Naive thymus-derived CD8-positive, alpha-beta T cell (primary cell): Measurements from ENCODE around the gene PALD1. TPM values are rescaled to one million over a fixed set of nuclear protein-coding genes. Genes with fewer than 3 reads are reported as not detected.

Experiments used
- ATAC-seq, 2 donors: fragments of 150-1000 bp; cut with Tn5 transposase in 1 of 2; sonication (Bioruptor Pico), chemical (Tn5 transposase) in 1 of 2; 1 replicate in 1 of 2; 2 replicates in 1 of 2; pipeline ENCODE4 v1.10.0; 2021; ENCODE audit warnings: mild to moderate bottlenecking in 2 of 2, moderate library complexity in 2 of 2
- POLR2A ChIA-PET: fragments of 350-600 bp; sonication (Branson Sonifier 250); formaldehyde crosslinking; loops from one replicate; lab custom pipeline; 2021; ENCODE audit warnings: antibody characterized with exemption; lab: Charles Lee
- DNase-seq, 10 donors: peaks; one replicate each; pipeline versions ENCODE4 v3.0.0 to v3.0.0-alpha.2; 2020 to 2022
- H3K27ac Mint-ChIP-seq, 10 donors: one replicate each; pipeline ENCODE4 v1.8.0; 2020 to 2022; ENCODE audit warnings: mild to moderate bottlenecking in 10 of 10, mixed read lengths in 10 of 10, moderate library complexity in 4 of 10, inconsistent platforms in 1 of 10
- H3K27me3 Mint-ChIP-seq, 5 donors: one replicate each; pipeline ENCODE4 v1.8.0; 2021 to 2022; ENCODE audit warnings: mixed read lengths in 5 of 5
- H3K36me3 Mint-ChIP-seq, 3 donors: one replicate each; pipeline ENCODE4 v1.8.0; 2020 to 2022; ENCODE audit warnings: mixed read lengths in 3 of 3, mild to moderate bottlenecking in 2 of 3, inconsistent platforms in 1 of 3
- H3K4me1 Mint-ChIP-seq, 4 donors: one replicate each; pipeline ENCODE4 v1.8.0; 2021 to 2022; ENCODE audit warnings: mixed read lengths in 4 of 4
- H3K4me3 Mint-ChIP-seq, 10 donors: one replicate each; pipeline ENCODE4 v1.8.0; 2020 to 2022; ENCODE audit warnings: mild to moderate bottlenecking in 10 of 10, mixed read lengths in 10 of 10, moderate library complexity in 6 of 10, inconsistent platforms in 1 of 10
- H3K9me3 Mint-ChIP-seq, 9 donors: one replicate each; pipeline ENCODE4 v1.8.0; 2020 to 2022; ENCODE audit warnings: mixed read lengths in 9 of 9, mild to moderate bottlenecking in 3 of 9, inconsistent platforms in 1 of 9, moderate library complexity in 1 of 9
- polyA plus RNA-seq, 3 donors: library from polyadenylated mRNA; unstranded; fragments of 300-500 nt; fragmentation: Illumina TruSeq; gene quantifications; one replicate each; pipeline ENCODE4 v1.2.3, GENCODE V29; 2021
- total RNA-seq, 8 experiments: library from RNA in 2 of 8; stranded (reverse) in 2 of 8; gene quantifications; one replicate each; pipeline ENCODE4 v1.2.3 and lab custom pipeline; 2021 to 2026

PALD1 gene
- total and polyA plus RNA-seq, 5 experiments from 2014 or later: 0.27 TPM; not detected in 4

GRCh38 chr10:70461397-70462348 lies 16.9 kb upstream of the PALD1 start:
- ATAC-seq: peak; percentile 72 to 75
- Mint-ChIP-seq H3K4me3 (no peak overlapping the region), H3K9me3 (no peaks in the 10 kb centered on the region), H3K27me3 (peaks cover 18 to 43% (median 30%) of the 10 kb centered on the region in 5 donors), H3K27ac (peak overlapping the region in 2 of 10 donors; percentile 2 to 13), H3K4me1 (peaks cover 6 to 15% (median 8%) of the 10 kb centered on the region in 4 donors), H3K36me3 (no peaks in the 10 kb centered on the region)
- DNase-seq: peak in 8 of 10 donors; percentile 19 to 73 (median 42)
- POLR2A ChIA-PET: no interaction called here

- Mint-ChIP-seq H3K4me1 (peaks cover 6 to 15% (median 7%) of the 10 kb centered on the region in 4 donors), H3K27ac (no peak overlapping the region), H3K9me3 (no peaks in the 10 kb centered on the region), H3K36me3 (no peaks in the 10 kb centered on the region), H3K4me3 (no peak overlapping the region), H3K27me3 (peaks cover 15 to 35% (median 24%) of the 10 kb centered on the region in 5 donors)
- DNase-seq (peak in 1 of 10 donors; percentile 57), ATAC-seq (no peak)
- POLR2A ChIA-PET: no interaction called here
These were observed 16.1 kb upstream of the PALD1 start for GRCh38 chr10:70462349-70462984.

GRCh38 chr10:70465278-70465677 lies 13.3 kb upstream of the PALD1 start:
- POLR2A ChIA-PET: no interaction called here
- Mint-ChIP-seq H3K9me3 (no peaks in the 10 kb centered on the region), H3K36me3 (no peaks in the 10 kb centered on the region), H3K27ac (no peak overlapping the region), H3K4me3 (no peak overlapping the region), H3K27me3 (peaks cover 6 to 13% (median 10%) of the 10 kb centered on the region in 5 donors), H3K4me1 (peaks cover 0 to 16% (median 2%) of the 10 kb centered on the region in 4 donors)
- DNase-seq: peak in 1 of 10 donors; percentile 6
- ATAC-seq: no peak

DNA sequence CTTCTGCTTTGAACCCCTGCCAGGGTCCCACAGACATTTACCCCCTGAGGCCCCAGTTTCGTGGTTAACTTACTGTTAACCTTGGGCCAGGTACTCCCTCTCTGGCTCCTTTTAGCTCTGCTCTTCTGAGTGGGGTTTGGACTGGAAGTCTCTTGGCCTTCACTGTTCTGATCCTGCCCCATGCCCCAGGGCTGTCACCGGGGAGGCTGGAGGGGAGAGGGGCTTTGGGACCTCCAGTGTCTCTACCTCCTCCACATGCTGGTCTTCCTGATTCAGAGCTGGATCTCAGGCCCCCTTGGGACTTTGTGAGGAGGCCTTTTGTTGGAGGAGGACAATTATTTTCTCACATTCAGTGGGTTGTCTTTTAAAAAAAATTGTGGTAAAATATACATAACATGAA lies 12.7 kb upstream of the PALD1 start:
- Mint-ChIP-seq H3K36me3 (no peaks in the 10 kb centered on the region), H3K4me1 (peaks cover 0 to 16% (median under 1%) of the 10 kb centered on the region in 4 donors), H3K27me3 (peaks cover 2 to 7% (median 5%) of the 10 kb centered on the region in 5 donors), H3K27ac (peak overlapping the region in 1 of 10 donors; percentile 71), H3K9me3 (no peaks in the 10 kb centered on the region), H3K4me3 (no peak overlapping the region)
- ATAC-seq (no peak), DNase-seq (peak in 1 of 10 donors; percentile 36)
- POLR2A ChIA-PET: no interaction called here

GRCh38 chr10:70466951-70467350 lies 11.6 kb upstream of the PALD1 start:
- no peak overlapping the region for H3K4me3 Mint-ChIP-seq
- H3K9me3 Mint-ChIP-seq: no peaks in the 10 kb centered on the region
- ATAC-seq: no peak
- peaks cover 0 to 11% (median under 1%) of the 10 kb centered on the region in 4 donors for H3K4me1 Mint-ChIP-seq
- POLR2A ChIA-PET: interaction anchor here (0.6 kb wide), 1 partner anchor 1177 kb away, joined by 3 read pairs; no protein-coding TSS in a partner anchor
- DNase-seq: peak in 1 of 10 donors; percentile 58
- no peaks in the 10 kb centered on the region for H3K27me3 Mint-ChIP-seq
- no peaks in the 10 kb centered on the region for H3K36me3 Mint-ChIP-seq
- no peak overlapping the region for H3K27ac Mint-ChIP-seq

- Mint-ChIP-seq H3K27me3 (peaks cover 0 to 2% (median 0%) of the 10 kb centered on the region in 5 donors), H3K4me3 (no peak overlapping the region), H3K27ac (no peak overlapping the region), H3K36me3 (no peaks in the 10 kb centered on the region), H3K9me3 (no peaks in the 10 kb centered on the region), H3K4me1 (peaks cover 12 to 36% (median 20%) of the 10 kb centered on the region in 4 donors)
- DNase-seq (peak in 1 of 10 donors; percentile 26), ATAC-seq (no peak)
- POLR2A ChIA-PET: no interaction called here
These were observed 5.6 kb upstream of the PALD1 start for GRCh38 chr10:70472799-70473454.

- Mint-ChIP-seq H3K27ac (no peak overlapping the region), H3K36me3 (no peaks in the 10 kb centered on the region), H3K27me3 (peaks cover 0 to 2% (median 0%) of the 10 kb centered on the region in 5 donors), H3K4me1 (peaks cover 15 to 38% (median 30%) of the 10 kb centered on the region in 4 donors), H3K4me3 (peak overlapping the region in 2 of 10 donors; percentile 5 to 7), H3K9me3 (no peaks in the 10 kb centered on the region)
- DNase-seq: peak in 1 of 10 donors; percentile 28
- no peak for ATAC-seq
- POLR2A ChIA-PET: no interaction called here
These were observed 3.8 kb upstream of the PALD1 start for GRCh38 chr10:70474780-70475179.

- H3K4me3 Mint-ChIP-seq: no peak overlapping the region
- no peak for ATAC-seq
- H3K27me3 Mint-ChIP-seq: peaks cover 0 to 2% (median 0%) of the 10 kb centered on the region in 5 donors
- no peaks in the 10 kb centered on the region for H3K36me3 Mint-ChIP-seq
- POLR2A ChIA-PET: interaction anchor here (0.6 kb wide), 1 partner anchor 9 kb away, joined by 3 read pairs; no protein-coding TSS in a partner anchor
- H3K4me1 Mint-ChIP-seq: peaks cover 23 to 45% (median 39%) of the 10 kb centered on the region in 4 donors
- H3K9me3 Mint-ChIP-seq: no peaks in the 10 kb centered on the region
- DNase-seq: peak in 1 of 10 donors; percentile 3
- H3K27ac Mint-ChIP-seq: peak overlapping the region in 2 of 10 donors; percentile 7 to 16
These were observed 2.9 kb upstream of the PALD1 start for GRCh38 chr10:70475661-70476060.

- Mint-ChIP-seq H3K4me1 (peaks cover 27 to 52% (median 46%) of the 10 kb centered on the region in 4 donors), H3K27me3 (peaks cover 0 to 2% (median 0%) of the 10 kb centered on the region in 5 donors), H3K9me3 (no peaks in the 10 kb centered on the region), H3K4me3 (peak overlapping the region in 7 of 10 donors; percentile 58 to 86 (median 84)), H3K36me3 (no peaks in the 10 kb centered on the region), H3K27ac (peak overlapping the region in 3 of 10 donors; percentile 9 to 76 (median 46))
- DNase-seq (peak in 2 of 10 donors; percentile 8 to 59), ATAC-seq (no peak)
- POLR2A ChIA-PET: interaction anchor here (1.4 kb wide), 1 partner anchor 20 kb away, joined by 4 read pairs; no protein-coding TSS in a partner anchor
These were observed 2.1 kb upstream of the PALD1 start for GRCh38 chr10:70476249-70477035.

DNA sequence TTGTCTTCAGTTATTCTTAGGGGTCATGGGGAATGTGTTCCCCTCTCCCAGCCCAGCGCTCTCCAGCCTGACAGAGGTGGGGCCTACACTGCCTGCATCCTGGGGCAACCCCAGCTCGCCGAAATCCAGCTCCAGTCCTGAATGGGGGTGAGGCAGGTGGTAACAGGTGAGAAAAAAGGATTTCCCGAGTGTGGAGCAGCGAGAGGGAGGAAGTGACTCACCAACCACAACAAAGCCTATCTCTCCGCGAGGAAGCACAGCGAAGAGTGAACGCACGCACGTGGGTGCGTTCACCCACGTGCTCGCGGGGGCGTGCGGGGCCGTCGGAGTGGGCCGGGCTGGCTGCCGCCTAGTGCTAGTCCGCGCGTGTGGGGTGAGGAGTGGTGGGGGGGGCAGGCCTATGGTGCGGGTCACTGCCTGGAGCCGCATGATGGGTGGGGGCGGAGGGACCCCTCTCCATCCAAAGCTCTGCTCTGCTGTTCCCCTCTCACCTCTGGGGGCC lies 855 bp upstream of the PALD1 start:
- H3K9me3 Mint-ChIP-seq: no peaks in the 10 kb centered on the region
- POLR2A ChIA-PET: interaction anchor here (0.7 to 1.4 kb wide), 3 partner anchors 18 to 74 kb away, joined by 3 to 4 read pairs (median 3); partner anchors contain the start of gene EIF4EBP2
- H3K27ac Mint-ChIP-seq: peak overlapping the region in 9 of 10 donors; percentile 48 to 94 (median 71)
- peaks cover 30 to 60% (median 52%) of the 10 kb centered on the region in 4 donors for H3K4me1 Mint-ChIP-seq
- H3K27me3 Mint-ChIP-seq: peaks cover 0 to 2% (median 0%) of the 10 kb centered on the region in 5 donors
- no peaks in the 10 kb centered on the region for H3K36me3 Mint-ChIP-seq
- DNase-seq: peak; percentile 65 to 91 (median 79)
- ATAC-seq: peak; percentile 78 to 85
- H3K4me3 Mint-ChIP-seq: peak overlapping the region; percentile 72 to 90 (median 82)

GRCh38 chr10:70479165-70479581 lies 606 bp downstream of the PALD1 start:
- DNase-seq (peak in 1 of 10 donors; percentile 50), ATAC-seq (no peak)
- no peaks in the 10 kb centered on the region for H3K36me3 Mint-ChIP-seq
- peak overlapping the region; percentile 60 to 87 (median 69) for H3K4me3 Mint-ChIP-seq
- peaks cover 36 to 66% (median 55%) of the 10 kb centered on the region in 4 donors for H3K4me1 Mint-ChIP-seq
- no peaks in the 10 kb centered on the region for H3K27me3 Mint-ChIP-seq
- H3K9me3 Mint-ChIP-seq: no peaks in the 10 kb centered on the region
- peak overlapping the region in 4 of 10 donors; percentile 8 to 83 (median 18) for H3K27ac Mint-ChIP-seq
- POLR2A ChIA-PET: interaction anchor here (0.6 to 1.0 kb wide), 2 partner anchors 75 to 308 kb away, joined by 3 to 6 read pairs; no protein-coding TSS in a partner anchor
